ENCODE measurements around the gene SLC27A2. TPM values are rescaled to one million over a fixed set of nuclear protein-coding genes. Genes with fewer than 3 reads are reported as not detected.

SLC27A2 gene
- total and polyA plus RNA-seq, 10 of the 15 experiments (the other 5 are each of a cell fraction or from before 2014, with no cell fraction given) = 0.22 to 1.2 (median 0.69) TPM; not detected in 1

DNA sequence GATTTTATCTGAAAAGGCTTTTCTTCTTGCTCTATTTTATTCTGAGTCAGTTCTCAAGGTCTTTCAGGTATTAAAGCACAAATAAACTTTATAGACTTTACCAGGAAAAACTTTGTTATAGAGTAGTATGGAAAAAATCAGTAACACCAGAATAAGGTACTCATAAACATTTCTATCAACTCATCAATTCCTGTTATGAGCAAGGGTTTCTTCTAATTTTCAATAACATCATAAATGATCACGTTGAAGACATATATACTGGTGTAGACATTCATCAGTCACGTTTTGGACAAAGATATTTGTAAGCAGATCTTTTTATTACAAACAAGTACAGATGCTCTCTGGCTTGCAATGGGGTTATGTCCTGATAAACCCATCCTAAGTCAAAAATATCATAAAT, 93.1 kb downstream of the SLC27A2 start (continued):
- TF ChIP-seq MLLT1 (IDR thresholded peaks at IDR 0.05) = no peak
- TF ChIP-seq BCL3 (IDR thresholded peaks at IDR 0.05; ENCODE audit: borderline replicate concordance, insufficient read depth, low read depth, low read length, poor library complexity, severe bottlenecking) = no peak
- TF ChIP-seq PRDM15 (CRISPR knock-in tag; IDR thresholded peaks at IDR 0.05) = no peak
- TF ChIP-seq ETV6 (conservative IDR thresholded peaks at IDR 0.05 in 1 of 2, IDR thresholded peaks at IDR 0.05 in 1 of 2; ENCODE audit: borderline replicate concordance in 1 of 2, low read depth in 1 of 2) = no peak

- BruUV-seq (replicated peaks) = no TSS peak
- H4K20me1 ChIP-seq (ENCODE audit: control insufficient read depth, insufficient read depth) = no peaks in the 10 kb centered on the region
- no peaks in the 10 kb centered on the region for H3K36me3 ChIP-seq (ENCODE audit: control insufficient read depth in 2 of 2, insufficient read depth in 2 of 2, low read length in 1 of 2)
- no peak overlapping the region for H2AFZ ChIP-seq (ENCODE audit: control insufficient read depth, low read depth, low read length)
- no peaks in the 10 kb centered on the region for H3K4me1 ChIP-seq (ENCODE audit: control insufficient read depth, insufficient read depth, low read length)
- no peak overlapping the region for H3K9ac ChIP-seq (ENCODE audit: control insufficient read depth, insufficient read depth, low read length)
- no peaks in the 10 kb centered on the region for H3K79me2 ChIP-seq (ENCODE audit: control insufficient read depth, insufficient read depth, low read length)
- no peak overlapping the region for H3K4me3 ChIP-seq
- ChIA-PET SMC1A (ENCODE audit: uncharacterized antibody, unreplicated experiment) (no interaction called here), RAD21 (ENCODE audit: unreplicated experiment) (no interaction called here), POLR2A (no interaction called here), CTCF (no interaction called here)
- DNase-seq (ENCODE audit: low read depth, low spot score) = no peak
- no peak for FAIRE-seq
- intact Hi-C loops (cut with micrococcal nuclease; ENCODE audit: unreplicated experiment) = no loop called here
- H3K9me3 ChIP-seq (replicated peaks; ENCODE audit: control insufficient read depth, insufficient read depth, low read length) = no peaks in the 10 kb centered on the region
- in situ Hi-C loops (cut with MboI) = no loop called here
- no peak overlapping the region for H3K4me2 ChIP-seq (ENCODE audit: control insufficient read depth, insufficient read depth)
- no peaks in the 10 kb centered on the region for H3K27me3 ChIP-seq (replicated peaks in 1 of 2; ENCODE audit: control insufficient read depth in 2 of 2, insufficient read depth in 2 of 2, low read length in 1 of 2)
- no peak for ATAC-seq
- no peak overlapping the region for H3K27ac ChIP-seq (ENCODE audit: control insufficient read depth, insufficient read depth)
- 91% methylated on average over 3 of the region's 3 CpGs for WGBS (ENCODE audit: insufficient coverage, insufficient replicate concordance, low lambda C conversion rate, missing lambda C conversion rate)
- TF ChIP-seq SRF (IDR thresholded peaks at IDR 0.05; ENCODE audit: low read depth in 2 of 2, low read length in 2 of 2) = no peak
- TF ChIP-seq FOS (IDR thresholded peaks at IDR 0.05; ENCODE audit: borderline replicate concordance, extremely low read depth, insufficient read length) = no peak
- TF ChIP-seq ASH2L (IDR thresholded peaks at IDR 0.05; ENCODE audit: borderline replicate concordance, low read depth) = no peak
- no peak for TF ChIP-seq CBFB (IDR thresholded peaks at IDR 0.05; ENCODE audit: low read depth)
- TF ChIP-seq BHLHE40 (IDR thresholded peaks at IDR 0.05; ENCODE audit: borderline replicate concordance in 1 of 2, low read depth in 2 of 2, low read length in 1 of 2) = no peak
- TF ChIP-seq SIX5 (IDR thresholded peaks at IDR 0.05; ENCODE audit: low read depth, low read length, severe bottlenecking) = no peak
- no peak for TF ChIP-seq SUPT20H (IDR thresholded peaks at IDR 0.05; ENCODE audit: borderline replicate concordance, control insufficient read depth, low read depth, low read length)
- no peak for TF ChIP-seq MEF2A (IDR thresholded peaks at IDR 0.05; ENCODE audit: insufficient read depth, low read depth, low read length)
- no peak for TF ChIP-seq EZH2 (IDR thresholded peaks at IDR 0.05; ENCODE audit: borderline replicate concordance, control insufficient read depth, low read depth, low read length)
- no peak for TF ChIP-seq MLLT1 (IDR thresholded peaks at IDR 0.05)
These were observed 93.9 kb downstream of the SLC27A2 start for GRCh38 chr15:50275908-50276307.

Data from GM12878 (cell line).